Adrenal gland (tissue), 12 donors: ENCODE results near the gene USP50. TPM values are rescaled to one million over a fixed set of nuclear protein-coding genes. Genes with fewer than 3 reads are reported as not detected.

Experiments
- DNase-seq, 7 donors: peaks; one replicate each; pipeline ENCODE4 v3.0.0-alpha.2; 2019 to 2020
- H3K27ac ChIP-seq, 5 donors: fragments of 200-600 bp; sonication (generic) in 4 of 5; 1 replicate in 3 of 5; 2 replicates in 2 of 5; pipeline versions ENCODE4 v1.5.1 to v1.8.0; 2016 to 2020; ENCODE audit warnings: mild to moderate bottlenecking in 1 of 5
- H3K27me3 ChIP-seq: fragments of 200-600 bp; 2 replicates; pipeline ENCODE4 v1.8.0; 2021
- H3K36me3 ChIP-seq, 2 donors: fragments of 200-600 bp; replicated peaks in 1 of 2; 1 replicate in 1 of 2; 2 replicates in 1 of 2; pipeline versions ENCODE4 v1.5.1 to v1.8.0; 2018 to 2022
- H3K4me1 ChIP-seq, 2 donors: fragments of 200-600 bp; replicated peaks in 1 of 2; 1 replicate in 1 of 2; 2 replicates in 1 of 2; pipeline versions ENCODE4 v1.5.1 to v1.8.0; 2018 to 2021
- H3K4me3 ChIP-seq, 4 donors: fragments of 200-600 bp; sonication (generic) in 3 of 4; one replicate each; pipeline ENCODE4 v1.5.1; 2016 to 2018
- H3K9me3 ChIP-seq, 3 donors: fragments of 200-600 bp; sonication (generic) in 1 of 3; replicated peaks in 1 of 3; 1 replicate in 2 of 3; 2 replicates in 1 of 3; pipeline versions ENCODE4 v1.5.1 to v1.8.0; 2016 to 2021
- POLR2A ChIP-seq, 2 donors: fragments of 450-650 bp; IDR thresholded peaks; one replicate each; pipeline ENCODE4 v1.6.1; 2017; ENCODE audit warnings: antibody characterized with exemption in 2 of 2, mild to moderate bottlenecking in 2 of 2, moderate library complexity in 1 of 2
- WGBS, 4 donors: extraction: QIAGEN DNeasy Blood & Tissue Kit in 2 of 4; methylation state at CpG; one replicate each; pipeline versions ENCODE4 v1.1.5 to v1.1.7; 2013 to 2017; 5-methylcytosine and 5-hydroxymethylcytosine counted together
- intact Hi-C, 2 donors: fragments of 100-400 bp; cut with DNase I; formaldehyde crosslinking; loops; one replicate each; pipeline versions ENCODE4 v1.14.1 to v1.15.0; 2022 to 2023
- polyA plus RNA-seq, 3 donors: library from polyadenylated mRNA; stranded (reverse); fragments of 200-250 nt in 2 of 3; fragments of 350-450 nt in 1 of 3; fragmentation: Illumina TruSeq in 1 of 3; extraction: RNeasy Lipid Tissue Mini Kit (QIAGEN cat#74804) in 1 of 3; gene quantifications; one replicate each; pipeline ENCODE4 v1.2.3, GENCODE V29; 2013 to 2014
- total RNA-seq, 9 donors: library from RNA; depleted of rRNA in 4 of 9; stranded (reverse); fragments of >200 nt in 4 of 9; fragments of 120-200 nt in 1 of 9; fragmentation: NEBNext Ultra II Directional in 1 of 9; extraction: Animal tissue kit (Norgen Biotek cat#: 25700) in 1 of 9; gene quantifications; one replicate each; pipeline versions ENCODE4 v1.1.0 to v1.2.4, GENCODE V29; 2013 to 2023
- TF ChIP-seq, protein P1 (sequence below), 6 experiments: fragments of 450-650 bp in 4 of 6; fragments of 200-600 bp in 2 of 6; sonication (generic) in 1 of 6; IDR thresholded peaks; 1 replicate in 5 of 6; 2 replicates in 1 of 6; pipeline versions ENCODE4 v1.5.1 to v1.8.0; 2016 to 2021; ENCODE audit warnings: antibody characterized with exemption in 6 of 6, mild to moderate bottlenecking in 2 of 6, moderate library complexity in 1 of 6
- donor health status: healthy with polysubstance abuse.
- donor health status: Bipolar disorder and iron deficiency.
- donor health status: DM: yes; HTN: yes; CAD: no.
- donor health status: DM: no; HTN: no; CAD: no.
- donor health status: DM: no; HTN: no; CAD: no.
- donor health status: DM: yes; HTN: yes; CAD: no.

The USP50 gene
- total and polyA plus RNA-seq, 12 donors: 0.49 to 0.55 TPM; not detected in 10

GRCh38 chr15:50549326-50549725 is 2.9 kb upstream of the USP50 start:
- Histone ChIP-seq H3K27me3 (no peaks in the 10 kb centered on the region), H3K4me1 (no peaks in the 10 kb centered on the region), H3K36me3 (no peaks in the 10 kb centered on the region), H3K4me3 (no peak overlapping the region), H3K27ac (no peak overlapping the region), H3K9me3 (no peaks in the 10 kb centered on the region)
- intact Hi-C loops: no loop called here
- no peak for TF ChIP-seq POLR2A (IDR thresholded peaks at IDR 0.05)
- TF ChIP-seq, protein P1, sequence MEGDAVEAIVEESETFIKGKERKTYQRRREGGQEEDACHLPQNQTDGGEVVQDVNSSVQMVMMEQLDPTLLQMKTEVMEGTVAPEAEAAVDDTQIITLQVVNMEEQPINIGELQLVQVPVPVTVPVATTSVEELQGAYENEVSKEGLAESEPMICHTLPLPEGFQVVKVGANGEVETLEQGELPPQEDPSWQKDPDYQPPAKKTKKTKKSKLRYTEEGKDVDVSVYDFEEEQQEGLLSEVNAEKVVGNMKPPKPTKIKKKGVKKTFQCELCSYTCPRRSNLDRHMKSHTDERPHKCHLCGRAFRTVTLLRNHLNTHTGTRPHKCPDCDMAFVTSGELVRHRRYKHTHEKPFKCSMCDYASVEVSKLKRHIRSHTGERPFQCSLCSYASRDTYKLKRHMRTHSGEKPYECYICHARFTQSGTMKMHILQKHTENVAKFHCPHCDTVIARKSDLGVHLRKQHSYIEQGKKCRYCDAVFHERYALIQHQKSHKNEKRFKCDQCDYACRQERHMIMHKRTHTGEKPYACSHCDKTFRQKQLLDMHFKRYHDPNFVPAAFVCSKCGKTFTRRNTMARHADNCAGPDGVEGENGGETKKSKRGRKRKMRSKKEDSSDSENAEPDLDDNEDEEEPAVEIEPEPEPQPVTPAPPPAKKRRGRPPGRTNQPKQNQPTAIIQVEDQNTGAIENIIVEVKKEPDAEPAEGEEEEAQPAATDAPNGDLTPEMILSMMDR (IDR thresholded peaks at IDR 0.05): no peak
- no peak for DNase-seq
- WGBS, 4 donors: 82 to 89% (median 86%) methylated on average over 7 of the region's 7 CpGs

DNA sequence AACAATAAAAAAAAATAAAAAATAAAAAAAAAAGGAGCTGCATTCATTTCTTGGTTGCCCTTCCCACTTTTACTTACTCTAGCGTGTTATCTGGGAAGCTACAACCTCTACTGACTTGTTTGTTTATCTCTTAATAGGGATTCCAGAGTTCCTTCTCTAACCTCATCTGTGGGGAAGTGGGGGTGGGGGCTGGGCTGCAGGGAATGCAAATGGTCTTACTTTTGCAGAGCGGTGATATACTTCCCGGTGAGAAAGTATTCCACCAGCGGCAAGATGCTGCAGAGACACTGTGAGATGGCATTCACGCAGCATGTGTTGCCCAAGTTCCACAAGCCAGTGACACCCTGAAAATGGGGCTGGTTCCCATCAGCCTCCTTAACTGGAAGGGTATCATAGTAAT is 2.1 kb downstream of the USP50 start:
- Histone ChIP-seq H3K27me3 (no peaks in the 10 kb centered on the region), H3K27ac (no peak overlapping the region), H3K9me3 (no peaks in the 10 kb centered on the region), H3K4me3 (no peak overlapping the region), H3K4me1 (no peaks in the 10 kb centered on the region), H3K36me3 (no peaks in the 10 kb centered on the region)
- 72 to 82% (median 77%) methylated on average over 5 of the region's 5 CpGs for WGBS, 4 donors
- no peak for DNase-seq
- TF ChIP-seq POLR2A (IDR thresholded peaks at IDR 0.05): no peak
- TF ChIP-seq, protein P1 (IDR thresholded peaks at IDR 0.05): no peak
- intact Hi-C loops: no loop called here

GRCh38 chr15:50543556-50543955 is 2.9 kb downstream of the USP50 start:
- H3K4me3 ChIP-seq: no peak overlapping the region
- TF ChIP-seq, protein P1 (IDR thresholded peaks at IDR 0.05): no peak
- TF ChIP-seq POLR2A (IDR thresholded peaks at IDR 0.05): no peak
- no peaks in the 10 kb centered on the region for H3K27me3 ChIP-seq
- WGBS, 4 donors: 85 to 92% (median 90%) methylated on average over 3 of the region's 3 CpGs
- DNase-seq: no peak
- H3K36me3 ChIP-seq: no peaks in the 10 kb centered on the region
- H3K27ac ChIP-seq: no peak overlapping the region
- H3K9me3 ChIP-seq: no peaks in the 10 kb centered on the region
- intact Hi-C loops: no loop called here
- no peaks in the 10 kb centered on the region for H3K4me1 ChIP-seq

DNA sequence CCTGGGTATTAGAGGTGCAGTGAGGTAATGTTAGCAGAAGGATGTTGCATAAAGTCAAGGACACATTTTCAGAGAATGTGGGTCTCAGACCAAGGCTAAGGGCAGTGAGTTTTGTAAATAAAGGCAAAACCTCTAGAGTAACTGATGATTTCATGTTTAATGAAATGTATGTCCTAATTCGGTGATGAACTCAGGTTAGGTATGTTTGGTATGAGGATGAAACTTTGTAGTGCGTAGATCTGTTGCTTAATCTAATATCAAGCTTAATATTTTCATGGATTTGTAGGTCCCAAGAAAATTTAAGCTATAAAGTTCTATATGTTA is 3.6 kb downstream of the USP50 start:
- WGBS, 4 donors: 72 to 84% (median 77%) methylated on average over 2 of the region's 2 CpGs
- no peaks in the 10 kb centered on the region for H3K4me1 ChIP-seq
- no peak overlapping the region for H3K4me3 ChIP-seq
- TF ChIP-seq, protein P1 (IDR thresholded peaks at IDR 0.05): no peak
- TF ChIP-seq POLR2A (IDR thresholded peaks at IDR 0.05): no peak
- no peak for DNase-seq
- intact Hi-C loops: no loop called here
- no peaks in the 10 kb centered on the region for H3K36me3 ChIP-seq
- no peaks in the 10 kb centered on the region for H3K27me3 ChIP-seq
- H3K9me3 ChIP-seq: no peaks in the 10 kb centered on the region
- no peak overlapping the region for H3K27ac ChIP-seq
